Measurements from ENCODE around the gene SV2B.

Gene SV2B

DNA sequence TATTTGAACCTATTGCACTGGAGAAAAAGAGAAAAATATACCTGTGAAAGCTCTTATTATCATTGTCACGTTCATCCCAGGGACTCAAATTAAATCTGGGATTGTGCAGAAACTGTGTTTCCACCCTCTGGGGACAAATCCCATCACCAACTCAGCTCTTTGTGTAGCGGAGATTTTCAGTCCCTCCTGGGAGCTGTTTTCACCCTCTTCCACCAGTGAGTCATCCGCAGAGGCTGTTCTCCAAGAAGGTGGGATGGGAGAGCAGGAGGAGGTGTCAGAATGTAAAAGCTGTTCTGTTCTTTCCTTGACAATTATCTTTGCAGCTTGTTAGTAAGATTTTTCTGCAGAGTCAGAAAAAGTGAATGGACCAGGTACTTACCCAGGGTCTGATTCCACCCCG lies 28.0 kb downstream of the SV2B start:
- TF ChIP-seq CTCF (IDR thresholded peaks at IDR 0.05; ENCODE audit: low read depth, low read length), result no peak
- Histone ChIP-seq H3K4me1 (no peaks in the 10 kb centered on the region), H3K4me3 (ENCODE audit: low read depth, low read length) (no peak overlapping the region), H3K27me3 (peaks cover 71% of the 10 kb centered on the region), H3K36me3 (no peaks in the 10 kb centered on the region), H3K9me3 (no peaks in the 10 kb centered on the region)
- no peak for DNase-seq

DNA sequence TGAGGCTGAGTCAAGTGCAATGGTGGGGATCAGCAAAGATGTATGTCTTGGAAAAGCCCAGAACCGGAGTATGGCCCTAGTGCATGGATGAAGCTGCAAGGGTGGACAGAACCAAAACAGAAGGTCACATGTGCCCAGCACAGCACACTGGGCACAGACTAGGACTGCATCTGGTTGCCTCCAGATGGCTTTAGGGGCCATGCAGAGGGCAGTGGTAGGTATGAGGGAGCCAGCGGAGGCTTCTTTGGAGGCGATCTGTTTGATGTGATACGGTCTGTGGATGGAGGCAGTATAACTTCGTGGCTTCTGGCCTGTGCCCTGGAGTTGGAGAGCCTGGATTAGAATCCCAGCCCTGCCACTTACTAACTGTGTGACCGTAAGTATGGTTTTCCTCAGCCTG lies 29.4 kb downstream of the SV2B start:
- Histone ChIP-seq H3K36me3 (no peaks in the 10 kb centered on the region), H3K4me3 (ENCODE audit: low read depth, low read length) (no peak overlapping the region), H3K27me3 (peaks cover 70% of the 10 kb centered on the region), H3K9me3 (no peaks in the 10 kb centered on the region), H3K4me1 (no peaks in the 10 kb centered on the region)
- no peak for DNase-seq
- TF ChIP-seq CTCF (IDR thresholded peaks at IDR 0.05; ENCODE audit: low read depth, low read length), result no peak

GRCh38 chr15:91132079-91132478 lies 32.0 kb downstream of the SV2B start:
- Histone ChIP-seq H3K9me3 (no peaks in the 10 kb centered on the region), H3K4me1 (no peaks in the 10 kb centered on the region), H3K27me3 (peaks cover 73% of the 10 kb centered on the region), H3K4me3 (ENCODE audit: low read depth, low read length) (no peak overlapping the region), H3K36me3 (no peaks in the 10 kb centered on the region)
- no peak for DNase-seq
- TF ChIP-seq CTCF (IDR thresholded peaks at IDR 0.05; ENCODE audit: low read depth, low read length), result no peak

- H3K4me3 ChIP-seq (ENCODE audit: low read depth, low read length), result no peak overlapping the region
- no peak for TF ChIP-seq CTCF (IDR thresholded peaks at IDR 0.05; ENCODE audit: low read depth, low read length)
- H3K27me3 ChIP-seq, result peaks cover 63% of the 10 kb centered on the region
These were observed 33.5 kb downstream of the SV2B start for GRCh38 chr15:91133511-91133910.

GRCh38 chr15:91135201-91136130 lies 35.4 kb downstream of the SV2B start:
- DNase-seq, result no peak
- H3K36me3 ChIP-seq, result no peaks in the 10 kb centered on the region
- peaks cover 49% of the 10 kb centered on the region for H3K27me3 ChIP-seq
- H3K4me1 ChIP-seq, result no peaks in the 10 kb centered on the region
- TF ChIP-seq CTCF (IDR thresholded peaks at IDR 0.05; ENCODE audit: low read depth, low read length), result no peak
- no peak overlapping the region for H3K4me3 ChIP-seq (ENCODE audit: low read depth, low read length)
- no peaks in the 10 kb centered on the region for H3K9me3 ChIP-seq

More at GRCh38 chr15:91133511-91133910, 33.5 kb downstream of the SV2B start:
- Histone ChIP-seq H3K4me1 (no peaks in the 10 kb centered on the region), H3K9me3 (no peaks in the 10 kb centered on the region), H3K36me3 (no peaks in the 10 kb centered on the region)
- no peak for DNase-seq

DNA sequence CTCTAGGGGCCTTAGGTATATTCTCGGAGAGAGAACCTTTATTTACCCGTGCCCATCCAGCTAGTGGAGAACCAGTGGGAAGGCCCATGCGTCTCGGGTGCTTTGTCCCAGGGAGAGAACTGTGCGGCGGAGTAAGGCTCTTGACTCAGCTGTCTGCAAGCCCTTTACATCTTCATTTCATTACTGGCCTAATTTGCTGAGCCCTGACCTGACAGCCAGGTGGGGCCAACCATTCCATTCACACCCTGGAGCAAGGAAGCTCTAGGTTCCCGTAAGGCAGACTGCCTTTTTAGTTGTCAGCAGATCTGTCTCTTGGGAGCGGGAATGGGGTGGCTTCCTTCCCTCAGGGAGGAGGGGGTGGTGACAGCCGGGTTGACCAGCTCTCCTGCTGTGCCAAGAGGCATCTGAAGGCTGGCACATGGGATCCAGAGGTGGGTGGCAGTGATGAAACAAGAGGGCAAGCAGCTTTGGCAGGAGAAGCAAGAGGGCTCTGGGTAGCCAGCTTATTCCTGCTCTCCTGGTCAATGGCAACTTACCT lies 36.4 kb downstream of the SV2B start:
- H3K4me3 ChIP-seq (ENCODE audit: low read depth, low read length), result no peak overlapping the region
- no peaks in the 10 kb centered on the region for H3K9me3 ChIP-seq
- H3K4me1 ChIP-seq, result no peaks in the 10 kb centered on the region
- H3K27me3 ChIP-seq, result peaks cover 46% of the 10 kb centered on the region
- no peaks in the 10 kb centered on the region for H3K36me3 ChIP-seq
- no peak for DNase-seq
- TF ChIP-seq CTCF (IDR thresholded peaks at IDR 0.05; ENCODE audit: low read depth, low read length), result no peak

All from BE2C (cell line).